Cardiac fibroblast (primary cell): Measurements from ENCODE around the gene RAC3.

Experiments
- DNase-seq, 2 donors: peaks; one replicate each; pipeline versions ENCODE4 v3.0.0 to v3.0.0-alpha.2; 2010; ENCODE audit warnings: low read depth in 2 of 2
- H3K4me3 ChIP-seq, 2 donors: replicated peaks in 1 of 2; 1 replicate in 1 of 2; 2 replicates in 1 of 2; pipeline ENCODE4 v1.5.1; 2011; ENCODE audit warnings: low read depth in 2 of 2, low read length in 2 of 2, mild to moderate bottlenecking in 2 of 2, moderate library complexity in 1 of 2
- CTCF ChIP-seq: IDR thresholded peaks from one replicate; pipeline ENCODE4 v1.5.1; 2011; ENCODE audit warnings: low read depth, mild to moderate bottlenecking, low read length, inconsistent platforms

Gene RAC3

GRCh38 chr17:82031885-82032627, 578 bp downstream of the RAC3 start:
- no peak for TF ChIP-seq CTCF
- peak overlapping the region; percentile 45 to 50 for H3K4me3 ChIP-seq
- DNase-seq = no peak

GRCh38 chr17:82033359-82034085, 2.0 kb downstream of the RAC3 start:
- DNase-seq = no peak
- TF ChIP-seq CTCF = no peak
- H3K4me3 ChIP-seq = no peak overlapping the region

- TF ChIP-seq CTCF = no peak
- H3K4me3 ChIP-seq = no peak overlapping the region
- no peak for DNase-seq
Observed at GRCh38 chr17:82034371-82035011, 3.0 kb downstream of the RAC3 start.

GRCh38 chr17:82035488-82035887, 4.0 kb downstream of the RAC3 start:
- no peak overlapping the region for H3K4me3 ChIP-seq
- no peak for DNase-seq
- no peak for TF ChIP-seq CTCF

- H3K4me3 ChIP-seq = peak overlapping the region; percentile 65 to 74
- DNase-seq = no peak
- no peak for TF ChIP-seq CTCF
Observed at GRCh38 chr17:82035956-82036633, 4.6 kb downstream of the RAC3 start.

- H3K4me3 ChIP-seq = peak overlapping the region; percentile 65 to 74
- no peak for TF ChIP-seq CTCF
- no peak for DNase-seq
Observed at GRCh38 chr17:82036634-82037091, 5.2 kb downstream of the RAC3 start.
